Endothelial cell of umbilical vein (primary cell): ENCODE data around the gene ZNF503. TPM values are rescaled to one million over a fixed set of nuclear protein-coding genes. Genes with fewer than 3 reads are reported as not detected.

Experiments used
- BruUV-seq: library from RNA; stranded (reverse); fragments of 400-500 nt; replicated peaks from 2 replicates; lab custom pipeline; 2021; lab: Mats Ljungman, UMichigan
- CTCF ChIA-PET: fragments of 300-600, 350-600 bp; sonication (Branson Sonifier 250); formaldehyde crosslinking; loops from one replicate; lab custom pipeline; 2021; ENCODE audit warnings: antibody characterized with exemption, inconsistent platforms; lab: Charles Lee
- POLR2A ChIA-PET: fragments of 300-600, 350-600 bp; sonication (Branson Sonifier 250); formaldehyde crosslinking; loops from one replicate; lab custom pipeline; 2021; ENCODE audit warnings: antibody characterized with exemption, inconsistent platforms; lab: Charles Lee
- DNase-seq: peaks from one replicate; pipeline ENCODE4 v3.0.0-alpha.2; 2011; ENCODE audit warnings: low read depth, low spot score
- FAIRE-seq: peaks from 2 replicates; lab custom pipeline; 2011; peaks lifted over from hg19 to GRCh38; lab: Jason Lieb, UNC
- H2AFZ ChIP-seq: 2 replicates; pipeline ENCODE4 v1.6.0; 2012; ENCODE audit warnings: low read depth, low read length, control low read depth, inconsistent platforms
- H3K27ac ChIP-seq: 2 replicates; pipeline ENCODE4 v1.5.1; 2011; ENCODE audit warnings: low read depth, mild to moderate bottlenecking, control low read depth, low read length, moderate library complexity; ENCODE audit not compliant: insufficient read depth
- H3K27me3 ChIP-seq, 2 experiments: 2 replicates each; pipeline versions ENCODE4 v1.6.0 to v1.6.1; 2011; ENCODE audit warnings: low read length in 2 of 2, mixed read lengths in 1 of 2; ENCODE audit not compliant: control insufficient read depth in 2 of 2, insufficient read depth in 2 of 2
- H3K36me3 ChIP-seq, 2 experiments: 2 replicates in 1 of 2; 3 replicates in 1 of 2; pipeline ENCODE4 v1.5.1; 2011; ENCODE audit warnings: low read length in 2 of 2, mild to moderate bottlenecking in 1 of 2, moderate library complexity in 1 of 2; ENCODE audit not compliant: control insufficient read depth in 2 of 2, insufficient read depth in 2 of 2; ENCODE audit errors: extremely low read depth in 1 of 2
- H3K4me1 ChIP-seq: 3 replicates; pipeline ENCODE4 v1.5.1; 2011; ENCODE audit warnings: mild to moderate bottlenecking, low read length; ENCODE audit not compliant: control insufficient read depth, insufficient read depth; ENCODE audit errors: extremely low read depth
- H3K4me2 ChIP-seq: 2 replicates; pipeline ENCODE4 v1.6.1; 2011; ENCODE audit warnings: low read length, control low read depth, mixed read lengths; ENCODE audit not compliant: insufficient read depth
- H3K4me3 ChIP-seq, 3 experiments: fragments of 200-600 bp in 1 of 3; sonication (generic), shearing (Covaris generic) in 1 of 3; replicated peaks in 1 of 3; 2 replicates each; pipeline ENCODE4 v1.5.1; 2011 to 2016; ENCODE audit warnings: control low read depth in 3 of 3, low read length in 3 of 3, mild to moderate bottlenecking in 2 of 3, inconsistent platforms in 1 of 3, low read depth in 1 of 3, moderate library complexity in 1 of 3; ENCODE audit not compliant: insufficient read depth in 1 of 3
- H3K79me2 ChIP-seq: 2 replicates; pipeline ENCODE4 v1.6.0; 2012; ENCODE audit warnings: low read length, inconsistent platforms; ENCODE audit not compliant: control insufficient read depth, insufficient read depth
- H3K9ac ChIP-seq: replicated peaks from 2 replicates; pipeline ENCODE3; 2011; ENCODE audit warnings: low read length, control low read depth; ENCODE audit not compliant: insufficient read depth; ENCODE audit errors: extremely low read depth
- H3K9me1 ChIP-seq: replicated peaks from 3 replicates; pipeline ENCODE4 v1.6.0; 2011; ENCODE audit warnings: mild to moderate bottlenecking, low read length; ENCODE audit not compliant: control insufficient read depth, insufficient read depth; ENCODE audit errors: extremely low read depth
- H3K9me3 ChIP-seq: replicated peaks from 2 replicates; pipeline ENCODE4 v1.5.1; 2012; ENCODE audit warnings: low read length, inconsistent platforms; ENCODE audit not compliant: control insufficient read depth, insufficient read depth
- H4K20me1 ChIP-seq: replicated peaks from 2 replicates; pipeline ENCODE3; 2011; ENCODE audit warnings: mild to moderate bottlenecking, low read length; ENCODE audit not compliant: control insufficient read depth, insufficient read depth; ENCODE audit errors: extremely low read depth
- JUN ChIP-seq: IDR thresholded peaks from 2 replicates; pipeline ENCODE4 v1.6.1; 2011; ENCODE audit warnings: borderline replicate concordance, low read depth; ENCODE audit not compliant: insufficient read length, insufficient read depth
- MAX ChIP-seq: IDR thresholded peaks from 2 replicates; pipeline ENCODE4 v1.6.1; 2011; ENCODE audit not compliant: insufficient read depth, insufficient read length
- MYC ChIP-seq: IDR thresholded peaks from one replicate; pipeline ENCODE4 v1.6.1; 2011; ENCODE audit warnings: mild to moderate bottlenecking, low read depth, low read length
- POLR2AphosphoS5 ChIP-seq: IDR thresholded peaks from 2 replicates; pipeline ENCODE4 v1.6.1; 2012; ENCODE audit warnings: low read depth, mild to moderate bottlenecking, control low read depth, low read length, moderate library complexity; ENCODE audit not compliant: insufficient read depth
- dilution Hi-C: fragments of 300-500 bp; cut with MboI; formaldehyde crosslinking; loops from one replicate; pipeline ENCODE4 v1.15.0; 2019; ENCODE audit warnings: low sequenced_read_pairs; ENCODE audit not compliant: extremely low pct_ligation_motif_present
- intact Hi-C: fragments of 100-400 bp; cut with micrococcal nuclease; formaldehyde crosslinking; loops from one replicate; pipeline ENCODE4 v1.10.0; 2022
- polyA plus RNA-seq, 4 experiments: library from polyadenylated mRNA; depleted of rRNA in 3 of 4; stranded (reverse) in 3 of 4; unstranded in 1 of 4; fragments of >200 nt; gene quantifications; 2 replicates each; pipeline versions ENCODE4 v1.2.1 to v1.2.3, GENCODE V29; 2011 to 2012; ENCODE audit warnings: missing spikeins in 1 of 4
- total RNA-seq: library from RNA; stranded (reverse); gene quantifications from 2 replicates; pipeline ENCODE4 v1.2.3, GENCODE V29; 2021

Gene ZNF503
- total and polyA plus RNA-seq, 2 donors (not counting 3 experiments of a cell fraction or from before 2014, with no cell fraction given), result 0.58 to 2.2 TPM

- DNase-seq, result no peak
- H3K4me2 ChIP-seq, result no peak overlapping the region
- H4K20me1 ChIP-seq, result no peaks in the 10 kb centered on the region
- peaks cover 13% of the 10 kb centered on the region for H3K4me1 ChIP-seq
- intact Hi-C loops, result no loop called here
- ChIA-PET CTCF (interaction anchor here (0.8 to 0.9 kb wide), 2 partner anchors 8 to 33 kb away, joined by 3 read pairs; partner anchors contain the start of gene ZNF503), POLR2A (interaction anchor here (0.7 kb wide), 1 partner anchor 17 kb away, joined by 3 read pairs; no protein-coding TSS in a partner anchor)
- dilution Hi-C loops, result no loop called here
- no peaks in the 10 kb centered on the region for H3K79me2 ChIP-seq
- no peak overlapping the region for H3K9ac ChIP-seq
- no peaks in the 10 kb centered on the region for H3K9me1 ChIP-seq
- no peaks in the 10 kb centered on the region for H3K36me3 ChIP-seq
- FAIRE-seq, result no peak
- H2AFZ ChIP-seq, result no peak overlapping the region
- H3K27me3 ChIP-seq, result peaks cover 0 to 4% of the 10 kb centered on the region in 2 experiments
- no TSS peak for BruUV-seq
- no peak overlapping the region for H3K27ac ChIP-seq
- TF ChIP-seq MAX, result no peak
- peak; percentile 14 for TF ChIP-seq JUN
- TF ChIP-seq MYC, result no peak
- TF ChIP-seq POLR2AphosphoS5, result no peak
- H3K9me3 ChIP-seq, result no peaks in the 10 kb centered on the region
- H3K4me3 ChIP-seq, result no peak overlapping the region
These were observed 32.7 kb upstream of the ZNF503 start for GRCh38 chr10:75434291-75434690.

GRCh38 chr10:75433216-75433615 lies 31.7 kb upstream of the ZNF503 start:
- H2AFZ ChIP-seq, result no peak overlapping the region
- no peaks in the 10 kb centered on the region for H3K79me2 ChIP-seq
- H3K4me1 ChIP-seq, result peaks cover 23% of the 10 kb centered on the region
- peaks cover 0 to 4% of the 10 kb centered on the region in 2 experiments for H3K27me3 ChIP-seq
- no peak overlapping the region for H3K27ac ChIP-seq
- no peak overlapping the region for H3K4me2 ChIP-seq
- no peaks in the 10 kb centered on the region for H4K20me1 ChIP-seq
- no TSS peak for BruUV-seq
- H3K9ac ChIP-seq, result no peak overlapping the region
- ChIA-PET CTCF (interaction anchor here (1.7 kb wide), 1 partner anchor 34 kb away, joined by 3 read pairs; no protein-coding TSS in a partner anchor), POLR2A (no interaction called here)
- no peaks in the 10 kb centered on the region for H3K36me3 ChIP-seq
- dilution Hi-C loops, result no loop called here
- FAIRE-seq, result no peak
- intact Hi-C loops, result no loop called here
- H3K9me1 ChIP-seq, result no peaks in the 10 kb centered on the region
- H3K4me3 ChIP-seq, result no peak overlapping the region
- H3K9me3 ChIP-seq, result no peaks in the 10 kb centered on the region
- TF ChIP-seq POLR2AphosphoS5 (no peak), MAX (no peak)
- DNase-seq, result no peak
